Keratinocyte (primary cell): ENCODE measurements around the gene E2F7.

Experiments used
- CTCF ChIP-seq, 3 experiments: IDR thresholded peaks in 1 of 3; conservative IDR thresholded peaks in 1 of 3; optimal IDR thresholded peaks in 1 of 3; 2 replicates in 2 of 3; 3 replicates in 1 of 3; pipeline versions ENCODE3 to v1.5.1; 2011; ENCODE audit warnings: low read length in 3 of 3, mild to moderate bottlenecking in 3 of 3, moderate library complexity in 2 of 3, control low read depth in 1 of 3, inconsistent platforms in 1 of 3; ENCODE audit not compliant: insufficient read depth in 2 of 3; ENCODE audit errors: extremely low read depth in 1 of 3
- EZH2 ChIP-seq: IDR thresholded peaks from one replicate; pipeline ENCODE4 v1.6.1; 2012; ENCODE audit warnings: inconsistent platforms, mild to moderate bottlenecking, low read length, moderate library complexity

GRCh38 chr12:77097846-77098245 is 32.5 kb upstream of the E2F7 start:
- TF ChIP-seq CTCF (optimal IDR thresholded peaks at IDR 0.05 in 1 of 3, IDR thresholded peaks at IDR 0.05 in 1 of 3, conservative IDR thresholded peaks at IDR 0.05 in 1 of 3; ENCODE audit: extremely low read depth in 1 of 3, insufficient read depth in 2 of 3, low read length in 3 of 3) (no peak), EZH2 (no peak)
